K562 (cell line): ENCODE data around the gene RNF150. TPM values are rescaled to one million over a fixed set of nuclear protein-coding genes. Genes with fewer than 3 reads are reported as not detected.

Experiments
- ATAC-seq: fragments of 200-7000 bp; cut with Tn5 transposase; 3 replicates; pipeline ENCODE4 v1.9.1; 2020; ENCODE audit warnings: moderate library complexity
- BruUV-seq: library from RNA; stranded (reverse); fragments of 400-500 nt; replicated peaks from 2 replicates; lab custom pipeline; 2021; lab: Mats Ljungman, UMichigan
- CTCF ChIA-PET: fragments of 300-600 bp; formaldehyde crosslinking; extraction: SDS; loops from one replicate; lab custom pipeline; 2021; ENCODE audit warnings: low intra/inter-chr PET ratio; lab: Yijun Ruan, JAX
- POLR2A ChIA-PET: fragments of 300-600, 350-650 bp; sonication (Branson Sonifier 250); formaldehyde crosslinking; extraction: SDS; loops from one replicate; lab custom pipeline; 2021; ENCODE audit warnings: antibody characterized with exemption, inconsistent platforms; lab: Yijun Ruan, JAX
- DNase-seq, 4 experiments: peaks; one replicate each; pipeline versions ENCODE4 v3.0.0 to v3.0.0-alpha.2; 2011 to 2018; ENCODE audit warnings: low spot score in 3 of 4, mixed read lengths in 3 of 4; ENCODE audit errors: extremely low read depth in 1 of 4
- FAIRE-seq: peaks from 2 replicates; lab custom pipeline; 2011; peaks lifted over from hg19 to GRCh38; lab: Jason Lieb, UNC
- H2AFZ ChIP-seq: 2 replicates; pipeline ENCODE4 v1.6.0; 2011; ENCODE audit warnings: low read depth, low read length, control low read depth, inconsistent platforms
- H3K27ac ChIP-seq: fragments of 200-600 bp; 3 replicates; pipeline ENCODE4 v1.8.0; 2011; ENCODE audit warnings: low read depth, mild to moderate bottlenecking, control low read depth, inconsistent platforms, low read length, moderate library complexity, mixed read lengths; ENCODE audit errors: extremely low read depth
- H3K27me3 ChIP-seq, 2 experiments: fragments of 300-600 bp in 1 of 2; 2 replicates in 1 of 2; 3 replicates in 1 of 2; pipeline versions ENCODE4 v1.6.0 to v1.8.0; 2011; ENCODE audit warnings: inconsistent platforms in 2 of 2, low read length in 2 of 2, mild to moderate bottlenecking in 1 of 2, mixed read lengths in 1 of 2, moderate library complexity in 1 of 2; ENCODE audit not compliant: control insufficient read depth in 2 of 2, insufficient read depth in 2 of 2
- H3K36me3 ChIP-seq: fragments of 300-600 bp; 3 replicates; pipeline ENCODE4 v1.8.0; 2011; ENCODE audit warnings: mild to moderate bottlenecking, low read length, inconsistent platforms; ENCODE audit not compliant: control insufficient read depth, insufficient read depth
- H3K4me1 ChIP-seq, 2 experiments: fragments of 200-600 bp in 1 of 2; replicated peaks in 1 of 2; 2 replicates in 1 of 2; 3 replicates in 1 of 2; pipeline versions ENCODE4 v1.5.1 to v1.8.0; 2011; ENCODE audit warnings: inconsistent platforms in 2 of 2, low read length in 2 of 2, mild to moderate bottlenecking in 1 of 2, mixed read lengths in 1 of 2, moderate library complexity in 1 of 2; ENCODE audit not compliant: control insufficient read depth in 2 of 2, insufficient read depth in 2 of 2
- H3K4me2 ChIP-seq: 2 replicates; pipeline ENCODE4 v1.6.1; 2011; ENCODE audit warnings: low read length, control low read depth, inconsistent platforms, mixed read lengths; ENCODE audit not compliant: insufficient read depth
- H3K4me3 ChIP-seq: fragments of 200-600 bp; sonication (generic), shearing (Covaris generic); 2 replicates; pipeline ENCODE4 v1.5.1; 2016; ENCODE audit warnings: control low read depth, inconsistent platforms
- H3K79me2 ChIP-seq: fragments of 200-600 bp; 3 replicates; pipeline ENCODE4 v1.8.0; 2011; ENCODE audit warnings: low read length, inconsistent platforms; ENCODE audit not compliant: control insufficient read depth, insufficient read depth
- H3K9ac ChIP-seq, 2 experiments: 2 replicates each; pipeline versions ENCODE4 v1.6.0 to v1.6.1; 2011; ENCODE audit warnings: low read depth in 2 of 2, low read length in 2 of 2, control low read depth in 1 of 2, inconsistent platforms in 1 of 2, mild to moderate bottlenecking in 1 of 2, mixed read lengths in 1 of 2; ENCODE audit not compliant: insufficient read depth in 1 of 2
- H3K9me1 ChIP-seq: one replicate; pipeline ENCODE4 v1.6.0; 2011; ENCODE audit warnings: inconsistent platforms, mild to moderate bottlenecking, low read length, moderate library complexity; ENCODE audit not compliant: control insufficient read depth, insufficient read depth
- H3K9me3 ChIP-seq: replicated peaks from 2 replicates; pipeline ENCODE4 v1.5.1; 2011; ENCODE audit warnings: low read depth, low read length, inconsistent platforms; ENCODE audit not compliant: control insufficient read depth, insufficient read depth
- H4K20me1 ChIP-seq: replicated peaks from 2 replicates; pipeline ENCODE4 v1.6.1; 2011; ENCODE audit warnings: low read length, inconsistent platforms, mixed read lengths; ENCODE audit not compliant: control insufficient read depth, insufficient read depth
- ARHGAP35 ChIP-seq: fragments of 450-650 bp; IDR thresholded peaks from 2 replicates; pipeline ENCODE4 v1.6.1; 2018; ENCODE audit not compliant: partially characterized antibody
- ATF2 ChIP-seq: sonication (generic); formaldehyde crosslinking; IDR thresholded peaks from 2 replicates; pipeline ENCODE4 v1.8.1; 2022; ENCODE audit warnings: missing genetic modification reagents
- CHD2 ChIP-seq: IDR thresholded peaks from 2 replicates; pipeline ENCODE4 v1.6.1; 2011; ENCODE audit warnings: low read depth, low read length
- COPS2 ChIP-seq: fragments of 450-650 bp; conservative IDR thresholded peaks from 2 replicates; pipeline ENCODE4 v1.6.1; 2016; ENCODE audit warnings: mild to moderate bottlenecking, moderate library complexity
- GATA2 ChIP-seq: sonication (generic); formaldehyde crosslinking; IDR thresholded peaks from 2 replicates; pipeline ENCODE4 v1.4.0; 2020; ENCODE audit warnings: mild to moderate bottlenecking, missing genetic modification reagents
- SIRT6 ChIP-seq: IDR thresholded peaks from one replicate; pipeline ENCODE4 v1.6.1; 2012; ENCODE audit warnings: low read depth, mild to moderate bottlenecking, control low read depth, inconsistent platforms, low read length, moderate library complexity
- ZC3H11A ChIP-seq: IDR thresholded peaks from 2 replicates; pipeline ENCODE4 v1.6.1; 2012; ENCODE audit warnings: low read depth, low read length, improper control_type of control experiment
- ZNF146 ChIP-seq: IDR thresholded peaks from one replicate; pipeline ENCODE4 v1.6.1; 2018; ENCODE audit warnings: missing compliant biosample characterization; ENCODE audit not compliant: unreplicated experiment
- ZNF280A ChIP-seq: fragments of 450-650 bp; IDR thresholded peaks from 2 replicates; pipeline ENCODE4 v1.6.1; 2018; ENCODE audit warnings: mild to moderate bottlenecking, low read depth; ENCODE audit not compliant: partially characterized antibody
- ZNF318 ChIP-seq, 2 experiments: fragments of 450-650 bp; IDR thresholded peaks; 2 replicates each; pipeline ENCODE4 v1.6.1; 2016; ENCODE audit warnings: mild to moderate bottlenecking in 2 of 2, borderline replicate concordance in 1 of 2, low read depth in 1 of 2, moderate library complexity in 1 of 2
- whole genome bisulfite sequencing: fragments of 100-300 bp; shearing (Covaris generic); methylation state at CpG from one replicate; pipeline ENCODE4 v1.1.6; 2016; ENCODE audit warnings: low coverage, mixed read lengths; ENCODE audit not compliant: insufficient coverage; ENCODE audit errors: missing lambda C conversion rate; 5-methylcytosine and 5-hydroxymethylcytosine counted together
- in situ Hi-C: fragments of 300-500 bp; cut with MboI; formaldehyde crosslinking; loops from 4 replicates; pipeline ENCODE4 v1.15.0; 2018; ENCODE audit warnings: inconsistent platforms, mixed read lengths
- intact Hi-C: fragments of 100-400 bp; cut with micrococcal nuclease; formaldehyde crosslinking; loops from 2 replicates; pipeline ENCODE4 v1.14.2; 2022
- polyA plus RNA-seq, 8 experiments: library from polyadenylated mRNA; depleted of rRNA in 4 of 8; stranded (reverse) in 5 of 8; unstranded in 3 of 8; fragments of >200 nt; fragmentation: Nextera tagmentation in 2 of 8; fragmentation: Illumina TruSeq in 1 of 8; extraction: Ambion mirVana in 2 of 8; extraction: Trizol in 1 of 8; gene quantifications; 2 replicates each; pipeline versions ENCODE4 v1.2.1 to v1.2.3, GENCODE V29; 2011 to 2014; ENCODE audit warnings: inconsistent platforms in 1 of 8, missing spikeins in 1 of 8
- total RNA-seq, 7 experiments: library from RNA; depleted of rRNA in 6 of 7; stranded (reverse); fragments of >200 nt in 6 of 7; fragmentation: Illumina TruSeq in 2 of 7; extraction: Trizol in 2 of 7; gene quantifications; 2 replicates each; pipeline versions ENCODE4 v1.2.1 to v1.2.3, GENCODE V29; 2011 to 2021; ENCODE audit warnings: low replicate concordance in 1 of 7

Gene RNF150
- total and polyA plus RNA-seq, 9 of the 15 experiments (the other 6 are each of a cell fraction or from before 2014, with no cell fraction given): 0.09 TPM; not detected in 8

- Histone ChIP-seq H2AFZ (no peak overlapping the region), H3K4me3 (no peak overlapping the region), H3K36me3 (no peaks in the 10 kb centered on the region), H3K9me3 (no peaks in the 10 kb centered on the region), H3K9ac (no peak overlapping the region), H3K27ac (no peak overlapping the region), H3K4me2 (no peak overlapping the region), H3K27me3 (no peaks in the 10 kb centered on the region), H4K20me1 (no peaks in the 10 kb centered on the region), H3K4me1 (no peaks in the 10 kb centered on the region), H3K9me1 (no peaks in the 10 kb centered on the region), H3K79me2 (no peaks in the 10 kb centered on the region)
- BruUV-seq: no TSS peak
- FAIRE-seq (no peak), DNase-seq (no peak), ATAC-seq (no peak)
- ChIA-PET CTCF (no interaction called here), POLR2A (no interaction called here)
- intact Hi-C loops (no loop called here), in situ Hi-C loops (no loop called here)
- 0% methylated on average over 3 of the region's 3 CpGs for WGBS
- TF ChIP-seq COPS2 (no peak), ZNF318 (IDR thresholded peaks at IDR 0.05; ENCODE audit: borderline replicate concordance in 1 of 2, low read depth in 1 of 2) (no peak), ATF2 (CRISPR knock-in tag) (no peak), ZNF146 (CRISPR knock-in tag) (no peak), SIRT6 (no peak), CHD2 (no peak), GATA2 (no peak), ARHGAP35 (no peak), ZC3H11A (no peak), ZNF280A (no peak)
Measured at GRCh38 chr4:141066690-141067089, 66.6 kb downstream of the RNF150 start.
